SKM-1 treated with dmso at 0.1 percent for 144 hours (cell line): Measurements from ENCODE around the gene ZFAND2B.

Experiments used
- DNase-seq: peaks from one replicate; lab custom pipeline; 2025; ENCODE audit not compliant: unreplicated experiment; lab: John Stamatoyannopoulos, UW

ZFAND2B gene

DNA sequence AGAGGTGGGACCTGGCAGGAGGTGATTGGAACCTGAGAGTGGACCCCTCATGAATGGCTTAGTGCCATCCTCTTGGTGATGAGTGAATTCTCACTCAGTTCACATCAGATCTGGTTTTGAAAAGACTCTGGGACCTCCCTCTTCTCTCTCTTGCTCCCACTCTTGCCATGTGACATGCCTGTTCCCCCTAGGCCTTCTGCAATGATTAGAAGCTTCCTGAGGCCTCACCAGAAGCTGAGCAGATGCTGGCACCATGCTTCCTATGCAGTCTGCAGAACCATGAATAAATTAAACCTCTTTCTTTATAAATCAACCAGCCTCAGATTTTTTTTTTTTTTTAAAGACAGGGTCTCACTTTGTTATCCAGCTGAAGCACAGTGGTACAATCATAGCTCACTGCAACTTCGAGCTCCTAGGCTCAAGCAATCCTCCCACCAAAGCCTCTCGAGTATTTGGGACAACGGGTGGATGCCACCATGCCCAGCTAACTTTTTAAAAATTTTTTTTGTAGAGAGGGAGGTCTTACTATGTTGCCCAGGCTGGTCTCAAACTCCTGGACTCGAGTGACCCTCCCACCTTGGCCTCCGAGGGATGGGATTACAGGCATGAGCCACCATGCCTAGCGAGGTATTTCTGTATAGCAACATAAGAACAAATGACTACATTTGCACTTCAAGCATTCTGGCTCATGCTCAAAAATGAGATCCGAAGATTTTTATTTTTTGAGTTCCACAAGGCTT, 2.0 kb upstream of the ZFAND2B start:
- no peak for DNase-seq

DNA sequence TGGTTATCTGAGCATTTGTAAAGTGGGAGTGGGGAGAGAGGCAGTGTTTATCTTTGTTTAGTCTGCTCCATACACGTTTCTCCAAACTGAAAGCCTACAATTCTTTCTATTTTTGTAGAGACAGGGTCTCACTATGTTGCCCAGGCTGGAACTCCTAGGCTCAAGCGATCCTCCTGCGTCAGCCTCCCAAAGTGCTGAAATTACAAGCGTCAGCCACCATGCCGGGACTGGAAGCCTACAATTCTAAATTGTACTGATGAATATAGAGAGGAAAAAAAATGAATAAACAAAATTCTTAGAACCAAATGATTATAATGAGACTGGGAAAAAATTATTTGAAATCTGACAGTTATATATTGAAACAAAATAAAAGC, 1.4 kb upstream of the ZFAND2B start:
- DNase-seq, result no peak

DNA sequence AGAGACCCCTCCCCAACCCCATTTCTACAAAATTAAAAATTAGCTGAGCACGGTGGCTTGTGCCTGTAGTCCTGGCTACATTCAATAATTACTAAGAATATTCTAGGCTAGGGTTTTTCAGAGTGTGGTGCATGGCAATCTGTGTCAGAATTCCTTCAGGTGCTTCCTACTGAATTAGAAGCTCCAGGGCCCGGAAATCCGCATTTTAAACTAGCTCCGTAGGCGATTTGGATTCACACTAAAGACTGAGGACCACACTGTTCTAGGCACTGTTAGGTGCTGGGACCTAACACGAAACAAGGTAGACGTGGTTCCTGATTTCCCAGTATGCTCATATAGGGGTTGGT, 628 bp upstream of the ZFAND2B start:
- no peak for DNase-seq

DNA sequence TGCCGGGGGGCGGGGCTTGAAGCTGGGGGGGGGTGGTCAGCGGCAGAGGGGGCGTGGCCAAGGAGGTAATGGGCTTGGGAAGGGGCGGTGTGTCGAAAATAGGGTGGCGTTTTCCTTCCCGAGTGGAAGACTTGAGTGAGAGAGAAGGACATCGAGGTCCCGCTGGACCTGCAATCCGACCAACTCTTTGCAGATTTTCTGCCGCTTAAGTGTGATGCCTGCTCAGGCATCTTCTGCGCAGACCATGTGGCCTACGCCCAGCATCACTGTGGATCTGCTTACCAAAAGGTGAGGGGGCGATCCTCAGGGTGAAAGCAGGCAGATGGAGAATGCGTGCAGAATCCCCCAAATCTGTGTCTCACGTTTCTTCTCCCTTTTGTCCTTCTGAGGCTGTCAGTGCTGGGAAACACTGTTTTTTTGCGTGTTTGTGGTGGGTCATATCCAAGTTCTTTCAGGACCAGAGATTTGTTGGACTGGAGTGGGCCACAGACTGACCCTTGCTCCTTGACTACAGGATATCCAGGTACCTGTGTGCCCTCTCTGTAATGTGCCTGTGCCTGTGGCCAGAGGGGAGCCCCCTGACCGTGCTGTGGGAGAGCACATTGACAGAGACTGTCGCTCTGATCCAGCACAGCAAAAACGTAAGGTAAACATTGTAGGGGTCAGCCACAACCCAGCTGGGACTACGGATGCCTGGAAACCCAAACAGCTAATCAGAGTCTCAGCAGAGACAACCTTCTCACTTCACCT, 727 bp downstream of the ZFAND2B start:
- no peak for DNase-seq

DNA sequence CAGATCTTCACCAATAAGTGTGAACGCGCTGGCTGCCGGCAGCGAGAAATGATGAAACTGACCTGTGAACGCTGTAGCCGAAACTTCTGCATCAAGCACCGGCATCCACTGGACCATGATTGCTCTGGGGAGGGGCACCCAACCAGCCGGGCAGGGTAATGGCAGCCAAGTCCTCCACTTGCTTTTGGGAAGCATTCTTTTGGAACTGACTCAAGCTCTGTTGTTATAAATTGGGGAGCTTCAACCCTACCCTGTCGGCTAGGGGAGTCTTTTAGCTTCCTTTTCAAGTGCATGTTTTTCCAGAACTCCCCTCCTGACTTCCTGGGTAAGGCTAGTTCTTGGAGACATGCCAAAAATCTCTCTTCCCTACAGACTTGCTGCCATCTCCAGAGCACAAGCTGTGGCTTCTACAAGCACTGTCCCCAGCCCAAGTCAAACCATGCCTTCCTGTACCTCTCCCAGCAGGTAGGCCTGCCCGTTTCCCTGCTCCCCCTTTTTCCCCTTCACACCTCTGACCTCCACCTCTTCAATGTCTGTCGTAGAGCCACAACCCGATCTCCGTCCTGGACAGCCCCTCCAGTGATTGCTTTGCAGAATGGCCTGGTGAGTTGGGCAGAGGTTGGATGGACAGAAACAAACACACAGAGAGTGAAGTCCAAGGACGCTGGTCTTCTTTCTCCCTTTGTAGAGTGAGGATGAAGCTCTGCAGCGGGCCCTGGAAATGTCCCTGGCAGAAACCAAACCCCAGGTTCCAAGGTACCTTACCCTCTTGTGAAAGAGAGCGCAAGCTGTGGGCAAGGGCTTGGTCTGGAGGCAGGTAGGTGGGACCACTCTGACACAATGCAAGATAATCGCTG, 1.5 kb downstream of the ZFAND2B start:
- DNase-seq, result no peak

DNA sequence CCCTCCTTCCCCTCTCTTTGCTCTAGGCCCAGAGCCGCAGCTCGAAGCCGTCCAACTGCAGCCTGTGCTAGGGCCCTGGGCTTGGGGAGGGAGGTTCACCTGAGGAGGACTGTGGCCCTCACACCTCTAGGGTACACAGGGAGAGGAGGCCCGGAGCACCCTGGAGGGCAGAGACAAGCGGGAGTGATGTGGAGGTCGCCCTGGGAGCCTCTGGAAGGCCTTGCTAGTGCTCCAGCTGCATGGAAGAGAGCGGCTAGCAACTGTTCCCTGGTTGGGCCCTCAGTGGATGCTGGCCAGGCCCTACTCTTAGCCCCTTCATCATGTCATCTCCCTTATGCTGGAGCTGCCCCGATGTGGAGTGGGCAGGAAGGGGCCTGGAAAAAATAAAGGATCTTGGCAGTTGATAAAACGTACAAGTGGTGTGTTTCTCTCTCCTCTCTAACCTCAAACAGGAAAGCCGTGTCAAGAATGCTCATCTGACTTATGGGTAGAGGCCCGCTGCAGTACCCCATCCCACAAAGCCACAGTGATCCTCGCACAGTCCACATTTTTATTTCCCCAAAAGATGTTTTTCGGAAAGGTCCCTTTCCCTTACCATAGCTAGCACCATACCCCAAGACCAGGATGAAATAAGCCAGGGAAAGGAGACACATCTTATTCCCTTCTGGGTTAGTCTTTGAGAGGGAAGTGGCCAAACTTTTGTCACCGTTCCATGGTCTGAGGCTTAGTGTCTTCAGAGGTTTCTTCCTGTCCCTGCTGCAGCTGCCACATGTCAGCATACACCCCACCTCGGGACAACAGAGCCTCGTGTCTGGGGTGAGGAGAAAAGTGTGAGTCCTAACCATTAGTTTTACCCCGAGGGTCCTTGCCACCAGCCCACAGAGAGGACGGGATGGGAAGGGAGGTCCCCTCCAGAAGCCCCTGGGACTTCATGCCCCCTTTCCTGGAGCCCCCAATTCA, 2.9 kb downstream of the ZFAND2B start:
- DNase-seq, result no peak

DNA sequence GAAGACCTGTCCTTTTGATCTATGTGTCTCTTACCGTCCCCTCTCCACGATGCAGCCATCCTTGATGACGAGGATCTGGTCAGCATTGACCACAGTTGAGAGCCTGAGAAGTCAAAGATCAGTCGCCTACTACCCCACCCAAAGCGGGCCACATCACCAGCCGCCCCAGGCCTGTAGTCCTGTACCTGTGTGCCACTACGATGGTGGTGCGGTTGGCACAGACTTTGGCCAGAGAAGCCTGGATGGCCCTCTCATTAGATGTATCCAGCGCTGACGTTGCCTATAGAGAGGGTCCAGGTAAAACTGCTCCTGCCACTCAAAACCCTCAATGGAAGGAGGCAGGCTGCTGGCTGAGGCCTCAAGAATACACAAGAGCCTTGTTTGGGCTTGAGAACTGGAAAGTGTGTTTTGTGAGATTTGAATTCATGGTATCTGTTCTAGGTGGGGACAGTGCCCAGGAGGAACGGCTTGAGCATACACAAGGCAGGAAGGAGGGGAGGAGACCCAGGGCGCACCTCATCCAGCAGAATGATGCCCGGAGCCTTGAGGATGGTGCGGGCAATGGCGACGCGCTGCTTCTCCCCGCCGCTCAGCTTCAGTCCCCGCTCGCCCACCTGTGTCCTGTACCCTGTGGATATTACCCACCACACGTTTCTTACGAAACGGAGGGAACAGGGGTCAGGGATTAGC, 3.8 kb downstream of the ZFAND2B start:
- DNase-seq, result no peak

DNA sequence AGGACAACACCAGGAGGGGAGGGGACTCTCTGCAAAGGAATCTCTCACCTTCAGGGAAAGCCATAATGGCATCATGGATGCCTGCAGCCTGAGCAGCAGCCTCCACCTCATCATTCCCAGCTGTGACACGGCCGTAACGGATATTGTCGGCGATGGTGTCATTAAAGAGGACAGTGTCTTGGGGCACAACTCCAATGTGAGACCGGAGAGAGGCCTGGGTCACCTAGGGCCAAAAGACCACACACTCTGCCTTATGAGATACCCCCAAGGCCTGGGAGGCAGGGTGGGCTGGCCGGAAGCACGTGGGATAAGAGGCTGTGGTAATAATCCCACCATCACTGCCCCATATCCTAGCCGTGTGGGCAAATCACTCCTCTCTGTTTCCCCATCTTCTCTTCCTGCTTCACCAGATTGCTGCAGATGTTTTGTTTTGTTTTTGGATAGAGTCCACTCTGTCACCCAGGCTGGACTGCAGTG, 4.3 kb downstream of the ZFAND2B start:
- no peak for DNase-seq

DNA sequence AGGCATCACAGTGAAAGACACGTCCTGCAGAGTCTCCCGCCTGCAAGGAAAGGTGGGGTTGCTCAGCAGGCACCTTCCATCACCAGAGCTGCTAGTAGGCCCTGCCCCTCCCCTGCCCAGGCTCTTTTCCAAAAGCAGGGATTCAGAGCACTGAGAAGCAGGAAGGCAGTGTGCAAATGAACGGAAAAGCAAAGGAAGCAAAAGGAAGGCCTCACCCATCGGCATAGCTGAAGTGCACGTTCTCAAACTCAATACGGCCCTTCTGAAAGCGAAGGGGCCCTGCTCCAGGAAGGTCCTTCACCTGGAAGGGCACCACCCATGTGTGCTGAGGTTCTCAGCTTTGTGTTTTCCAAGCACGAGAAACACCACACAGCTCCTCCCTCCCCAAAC, 6.4 kb downstream of the ZFAND2B start:
- no peak for DNase-seq

DNA sequence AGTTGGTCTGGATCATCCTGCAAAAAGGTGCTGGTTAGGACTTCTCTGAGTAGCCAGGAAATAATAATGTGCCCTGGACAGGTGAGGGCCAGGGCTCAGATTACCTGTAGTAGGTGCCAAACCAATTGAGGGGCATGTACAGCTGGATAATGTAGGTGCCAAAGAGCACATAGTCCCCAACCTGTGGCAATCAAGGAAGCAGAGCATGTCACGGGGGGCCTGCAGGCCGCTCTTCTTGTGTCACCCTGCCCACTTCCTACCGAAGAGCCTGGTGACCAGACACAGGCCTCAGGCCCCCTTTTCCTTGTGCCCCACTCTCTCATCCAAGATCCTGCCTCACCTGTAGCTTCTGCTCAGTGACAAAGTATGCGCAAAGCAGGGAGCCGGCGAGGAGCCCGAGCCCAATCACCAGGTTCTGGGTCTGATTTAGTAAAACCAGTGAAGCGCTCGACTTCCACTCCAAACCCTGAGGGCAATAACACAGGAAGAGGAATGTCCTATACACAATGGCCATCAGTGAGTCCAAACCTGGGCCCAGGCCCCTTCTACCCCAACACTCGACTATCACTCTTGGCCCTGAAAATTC, 7.0 kb downstream of the ZFAND2B start:
- no peak for DNase-seq

DNA sequence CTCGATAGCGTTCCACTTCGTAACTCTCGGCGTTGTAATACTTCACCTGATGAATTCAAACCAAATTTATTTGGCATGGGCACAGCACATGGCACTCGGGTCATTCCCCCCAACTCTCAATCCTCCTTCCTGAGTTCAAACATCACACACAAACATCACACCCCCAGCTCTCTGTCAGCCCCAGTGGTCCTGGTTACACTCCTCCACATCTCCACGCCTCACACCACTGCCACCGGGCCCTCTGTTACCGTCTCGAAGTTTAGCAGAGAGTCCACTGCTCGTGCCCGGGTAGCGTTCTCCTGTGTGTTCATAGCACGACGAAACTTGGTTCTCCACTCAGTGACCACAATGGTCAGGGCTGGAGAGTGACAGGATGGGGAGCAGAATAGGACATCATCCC, 7.6 kb downstream of the ZFAND2B start:
- no peak for DNase-seq

DNA sequence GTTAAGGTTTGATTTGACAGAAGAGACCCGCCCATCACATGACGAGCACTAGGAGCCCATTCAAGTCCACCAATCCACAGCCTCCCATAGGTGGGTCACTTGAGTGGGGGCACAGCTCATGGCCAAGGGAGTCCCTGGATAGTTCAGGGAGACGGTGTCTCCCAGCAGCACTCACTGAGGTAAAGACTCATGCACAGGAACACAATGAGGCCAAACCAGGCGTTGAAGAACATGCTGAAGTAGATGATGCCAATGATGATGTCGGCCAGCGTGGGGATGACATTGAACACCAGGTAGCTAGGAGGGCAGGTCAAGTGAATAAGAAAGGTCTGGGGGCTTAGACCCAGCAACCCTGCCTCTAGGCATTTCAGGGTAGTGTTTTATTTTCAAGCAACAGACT, 8.2 kb downstream of the ZFAND2B start:
- no peak for DNase-seq

DNA sequence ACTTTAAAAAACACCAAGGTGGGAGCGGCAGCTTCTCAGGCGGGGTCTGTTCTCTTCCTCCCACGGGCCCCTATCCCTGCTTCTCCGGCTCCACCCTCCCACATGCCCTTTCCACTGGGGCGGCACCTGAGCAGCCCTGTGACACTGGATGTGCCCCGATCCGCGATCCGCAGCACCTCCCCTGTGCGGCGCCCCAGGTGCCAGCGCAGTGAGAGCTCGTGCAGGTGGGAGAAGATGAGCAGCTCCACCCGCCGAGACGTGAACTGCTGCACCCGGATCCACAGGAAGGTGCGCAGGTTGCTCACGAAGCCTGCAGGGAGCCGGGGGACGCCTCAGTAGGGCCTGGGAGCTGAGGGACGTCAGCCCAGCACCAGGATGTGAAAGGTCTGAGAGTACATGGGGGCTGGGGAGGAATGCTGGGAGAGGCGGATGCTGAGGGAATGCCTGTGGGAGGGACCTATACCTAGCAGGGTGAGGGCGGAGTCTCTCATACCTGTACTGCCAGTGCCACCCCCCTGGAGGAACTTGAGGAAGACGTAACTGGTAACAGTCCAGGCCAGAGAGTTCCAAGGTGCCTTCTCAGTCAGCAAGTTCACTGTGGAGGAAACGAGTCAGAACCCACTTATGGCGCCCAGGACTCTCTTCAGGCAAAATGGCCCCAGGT, 9.4 kb downstream of the ZFAND2B start:
- no peak for DNase-seq

DNA sequence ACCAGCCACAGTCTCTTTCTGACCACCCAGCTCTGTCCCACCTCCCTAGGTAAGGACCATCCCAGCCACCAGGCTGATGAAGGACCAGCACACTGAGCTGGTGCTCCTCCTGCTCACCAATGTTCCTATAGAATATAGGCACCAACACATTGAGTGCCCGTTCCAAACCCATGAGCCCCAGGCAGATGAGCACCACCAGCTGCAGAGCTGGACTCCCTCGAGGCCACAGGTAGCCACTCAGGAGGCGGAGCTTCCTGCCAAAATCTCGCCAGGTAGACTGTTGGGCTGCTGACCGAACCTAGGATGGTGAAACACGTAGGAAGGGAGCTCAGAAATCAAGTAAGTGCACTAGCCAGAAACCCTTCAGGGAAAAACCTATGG, 9.9 kb downstream of the ZFAND2B start:
- no peak for DNase-seq

DNA sequence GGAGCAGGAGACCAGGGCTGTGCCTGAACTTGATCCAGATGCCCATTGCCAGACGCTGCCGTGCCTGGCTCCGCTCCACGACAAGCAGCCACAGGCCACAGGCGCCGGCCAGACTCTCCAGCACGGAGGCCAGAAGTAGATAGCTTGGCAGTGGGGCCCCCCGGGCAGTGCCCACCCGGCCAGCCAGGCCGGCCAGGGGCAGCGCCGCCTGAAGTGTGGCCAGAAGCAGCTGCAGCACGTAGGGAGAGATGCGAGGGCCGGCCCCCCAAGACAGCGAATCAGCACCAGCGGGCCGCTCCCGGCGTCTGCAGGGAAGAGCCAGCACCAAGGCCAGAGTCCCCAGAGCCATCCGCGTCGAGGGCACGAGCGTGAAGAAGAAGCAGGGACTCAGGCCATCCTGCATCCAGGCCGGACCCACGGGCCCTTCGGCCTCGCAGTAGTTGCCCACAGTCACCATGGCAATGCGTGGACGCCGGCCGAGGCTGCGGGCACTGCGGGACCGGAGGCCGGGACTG, 11.7 kb downstream of the ZFAND2B start:
- DNase-seq, result no peak

DNA sequence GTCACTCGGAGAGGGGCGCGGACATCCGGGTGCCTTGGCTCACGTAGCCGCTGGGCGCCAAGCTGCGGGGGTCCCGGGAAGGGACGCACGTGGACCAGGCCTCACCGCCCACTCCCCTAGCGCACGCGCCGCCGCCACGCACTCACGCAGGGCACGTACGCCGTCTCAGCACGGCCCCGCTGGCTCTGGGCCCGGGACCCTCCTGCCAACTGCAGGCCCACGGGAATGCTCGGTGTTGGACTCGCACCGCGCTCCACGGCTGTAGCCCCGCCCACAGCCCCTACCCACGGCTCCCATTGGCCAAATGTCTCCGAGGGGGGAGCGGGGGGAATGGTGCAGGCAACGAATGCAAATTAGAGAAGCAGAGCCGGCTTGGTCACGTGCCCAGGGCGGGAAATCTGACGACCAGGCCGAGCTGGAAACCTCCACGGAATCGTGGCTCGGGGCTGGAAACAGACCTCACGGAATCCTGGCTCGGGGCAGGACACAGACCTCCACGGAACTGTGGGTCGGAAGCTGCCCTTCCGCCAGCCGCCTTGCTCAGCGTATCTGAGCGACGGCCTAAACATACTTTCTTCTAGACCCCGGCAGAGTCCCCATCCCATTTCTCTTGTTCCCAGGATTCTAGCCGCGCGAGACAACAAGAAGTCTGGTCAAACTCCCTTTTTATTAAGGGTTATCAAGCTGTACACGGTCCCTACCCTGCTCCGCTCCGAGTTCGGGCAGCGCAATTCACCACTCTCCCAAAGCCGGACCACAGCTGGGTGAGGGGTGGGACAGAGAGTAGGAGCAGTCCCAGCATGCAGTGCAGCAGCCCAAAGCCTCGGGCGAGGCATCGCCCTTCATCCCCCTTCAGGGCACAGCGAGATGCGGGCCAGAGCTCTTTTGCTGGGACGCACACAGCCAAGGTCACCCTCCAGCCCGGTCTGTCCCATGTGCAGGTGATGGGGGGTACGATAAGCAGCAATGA, 12.4 kb downstream of the ZFAND2B start, which contains the start of gene ABCB6:
ABCB6 (minus strand) TSS at position 227 of the 970 bp plus-strand sequence. CDS start 285 bp downstream, outside the sequence.
- DNase-seq, result no peak

DNA sequence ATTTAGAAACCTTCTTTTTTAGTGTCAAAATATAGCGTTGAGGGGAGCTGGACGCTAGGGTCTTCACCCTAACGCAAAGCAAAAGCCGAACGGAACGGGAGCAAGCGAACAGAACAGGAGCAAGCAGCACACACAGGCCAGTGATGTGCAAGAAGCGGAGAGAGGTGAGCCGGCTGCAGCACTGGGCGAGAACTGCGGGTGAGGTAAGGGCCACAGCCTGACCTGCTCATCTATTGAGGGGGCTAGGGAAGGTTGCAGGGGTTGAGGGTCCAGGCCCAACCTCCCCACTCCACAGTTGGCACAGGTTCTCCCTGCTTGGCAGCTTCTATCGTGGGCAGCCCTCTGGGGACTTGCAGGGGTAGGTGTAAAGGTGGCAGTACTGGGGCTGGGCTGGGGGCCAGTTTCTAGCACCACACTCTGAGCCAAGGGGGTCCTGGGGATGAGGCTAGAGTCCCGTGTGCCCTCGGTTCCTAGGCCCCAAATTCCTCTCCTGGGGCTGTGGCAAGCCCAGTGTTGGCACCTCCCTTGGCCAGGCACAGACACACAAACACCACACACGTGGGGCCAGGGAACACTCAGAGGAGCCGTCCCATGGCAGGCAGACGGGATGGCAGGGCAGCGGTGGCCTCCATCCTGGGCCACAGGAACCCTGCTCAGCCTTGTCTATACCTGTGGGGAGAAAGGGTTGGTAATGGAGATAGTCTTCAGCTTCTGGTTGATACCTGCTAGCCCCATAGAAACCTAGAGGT, 13.4 kb downstream of the ZFAND2B start:
- DNase-seq, result no peak
